K562 (cell line): ENCODE data around the gene GJD4.

Source experiments
- LARP7 ChIP-seq: fragments of 450-650 bp; IDR thresholded peaks from 2 replicates; pipeline ENCODE4 v1.6.1; 2016
- NR4A1 ChIP-seq, 2 experiments: fragments of 250-450 bp in 1 of 2; fragments of 450-650 bp in 1 of 2; sonication (Bioruptor Pico) in 1 of 2; IDR thresholded peaks; 2 replicates each; pipeline versions ENCODE4 v1.4.0 to v1.6.1; 2016 to 2020; ENCODE audit warnings: mild to moderate bottlenecking in 2 of 2, missing compliant biosample characterization in 1 of 2, missing genetic modification characterization in 1 of 2, moderate library complexity in 1 of 2
- SIN3A ChIP-seq, 2 experiments: fragments of 150-350 bp in 1 of 2; IDR thresholded peaks; 2 replicates each; pipeline ENCODE4 v1.6.1; 2011 to 2016; ENCODE audit warnings: borderline replicate concordance in 2 of 2, low read depth in 2 of 2, low read length in 2 of 2, mild to moderate bottlenecking in 2 of 2, moderate library complexity in 2 of 2; ENCODE audit not compliant: control insufficient read depth in 1 of 2
- SMARCB1 ChIP-seq: IDR thresholded peaks from 2 replicates; pipeline ENCODE4 v1.6.1; 2011; ENCODE audit warnings: improper control_type of control experiment, low read depth; ENCODE audit not compliant: insufficient read length
- SP2 ChIP-seq: IDR thresholded peaks from 2 replicates; pipeline ENCODE4 v1.6.1; 2011; ENCODE audit warnings: mild to moderate bottlenecking, low read depth, low read length, moderate library complexity; ENCODE audit not compliant: poor library complexity, severe bottlenecking; ENCODE audit errors: extremely low read depth
- TAF15 ChIP-seq: fragments of 200-400 bp; formaldehyde crosslinking; IDR thresholded peaks from 2 replicates; pipeline ENCODE4 v1.6.1; 2017; ENCODE audit warnings: mild to moderate bottlenecking, low read depth, low read length, moderate library complexity

GRCh38 chr10:35578618-35578956 is 26.6 kb upstream of the GJD4 start:
- TF ChIP-seq SIN3A (IDR thresholded peaks at IDR 0.05; ENCODE audit: borderline replicate concordance in 2 of 2, control insufficient read depth in 1 of 2, low read depth in 2 of 2, low read length in 2 of 2) (no peak), TAF15 (no peak), NR4A1 (CRISPR knock-in tag; IDR thresholded peaks at IDR 0.05) (no peak), NR4A1 (tag; IDR thresholded peaks at IDR 0.05) (no peak), SMARCB1 (no peak), LARP7 (no peak), SP2 (no peak)
